Stimulated activated CD4-positive, alpha-beta T cell treated with anti-CD3 and anti-CD28 coated beads, TNF-alpha, amount 100 ng/mL, for 4 hours (primary cell): ENCODE data around the gene MRGPRD.

ENCODE experiments used
- DNase-seq, 3 experiments: peaks; one replicate each; pipeline ENCODE4 v3.0.0-alpha.2; 2020; ENCODE audit warnings: low read depth in 3 of 3

The MRGPRD gene

DNA sequence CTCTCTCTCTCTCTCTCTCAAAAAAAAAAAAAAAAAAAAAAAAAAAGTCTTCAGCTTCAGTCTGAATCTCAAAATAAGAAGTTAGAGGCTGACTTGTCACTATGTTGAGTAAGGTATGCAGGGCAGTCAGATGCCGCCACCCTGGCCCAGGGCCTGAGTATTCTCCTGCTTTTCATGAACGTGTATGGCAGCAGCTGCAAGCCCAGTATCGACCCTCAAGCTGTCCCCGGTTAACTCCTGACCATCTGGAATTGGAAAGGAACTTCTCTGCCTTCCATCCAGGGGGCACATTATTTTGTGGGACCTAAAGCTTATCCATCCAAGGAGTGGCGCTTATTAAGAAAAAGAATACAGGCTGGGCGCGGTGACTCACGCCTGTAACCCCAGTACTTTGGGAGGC, 11.4 kb downstream of the MRGPRD start:
- no peak for DNase-seq

DNA sequence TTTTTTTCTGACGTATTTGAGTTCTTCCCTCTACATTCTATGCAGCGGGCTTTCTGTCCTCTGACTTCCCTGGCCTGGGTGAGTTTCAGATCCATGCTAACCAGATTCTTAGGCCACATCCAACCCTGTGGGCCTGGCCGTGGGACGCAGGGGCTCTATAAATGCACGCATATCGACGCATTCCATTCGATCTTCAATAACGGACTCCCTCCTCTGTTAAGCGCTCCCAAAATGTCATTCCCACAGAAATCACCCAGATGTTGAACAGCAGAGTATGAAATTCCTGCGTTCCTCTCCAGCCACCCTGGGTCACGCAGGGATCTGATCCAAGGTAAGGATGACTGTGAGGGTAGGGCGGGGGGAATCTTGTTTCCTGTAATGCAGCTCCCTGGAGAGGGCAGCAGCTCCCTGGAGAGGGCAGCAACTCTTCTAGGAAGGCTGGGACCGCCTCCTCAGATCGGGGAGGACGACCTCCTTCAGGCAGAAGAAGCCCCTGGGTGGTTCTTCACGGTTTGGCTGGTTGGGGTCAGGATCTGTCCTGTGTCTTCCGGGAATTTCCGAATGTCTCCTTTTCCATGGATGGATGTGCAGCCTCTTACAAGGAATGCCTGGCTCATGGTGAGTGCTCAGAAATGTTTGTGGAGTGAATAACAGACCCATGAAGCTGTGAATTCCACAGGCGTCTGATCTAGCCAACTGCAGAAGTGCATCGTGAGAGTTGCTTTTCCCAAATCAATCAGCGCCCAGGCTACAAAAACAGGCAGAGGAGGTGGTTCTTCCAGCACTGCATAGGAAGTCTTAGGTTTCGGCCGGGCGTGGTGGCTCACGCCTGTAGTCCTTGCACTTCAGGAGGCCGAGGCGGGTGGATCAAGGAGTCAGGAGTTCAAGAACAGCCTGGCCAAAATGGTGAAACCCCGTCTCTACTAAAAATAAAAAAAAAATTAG, 12.2 kb downstream of the MRGPRD start:
- DNase-seq = no peak

DNA sequence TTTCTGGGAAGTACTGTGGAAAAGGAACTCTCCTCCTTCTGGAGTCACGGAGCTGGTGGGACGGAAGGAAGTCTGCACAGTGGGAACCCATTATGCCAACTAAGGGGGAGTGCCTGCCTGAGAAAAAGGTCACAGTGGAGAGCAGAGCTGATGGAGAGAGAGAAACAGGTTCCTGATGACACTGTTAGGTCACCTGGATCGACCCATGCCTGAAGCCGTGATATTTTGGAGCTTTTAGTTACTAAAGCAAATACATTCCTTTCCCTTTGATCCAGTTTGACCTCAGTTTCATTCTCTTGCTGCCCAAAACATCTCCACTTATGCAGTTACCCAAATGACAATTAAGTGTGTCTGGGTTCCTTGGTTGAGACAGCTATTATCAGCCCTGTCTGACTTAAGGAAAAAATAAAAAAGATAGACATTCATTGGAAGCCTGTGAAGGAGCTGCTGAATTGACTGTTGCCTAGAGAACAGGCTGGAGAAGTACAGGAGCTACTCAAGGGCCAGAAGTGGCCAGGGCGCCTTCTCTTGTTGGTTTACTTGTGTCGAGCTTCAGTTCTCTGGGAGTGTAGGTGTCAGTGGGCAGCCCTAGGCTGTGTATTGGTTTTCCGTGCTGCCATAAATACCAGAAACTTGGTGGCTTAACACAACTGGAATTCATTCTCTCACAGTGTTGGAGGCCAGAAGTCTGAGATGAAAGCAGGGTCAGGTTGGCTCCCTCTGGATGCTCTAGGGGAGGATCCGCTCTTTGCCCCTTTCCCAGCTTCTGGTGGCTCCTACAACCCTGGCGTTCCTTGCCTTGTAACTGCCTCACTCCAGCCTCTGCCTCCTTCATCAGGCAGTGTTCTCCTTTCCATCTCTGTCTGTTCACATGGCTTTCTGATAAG, 13.6 kb downstream of the MRGPRD start:
- DNase-seq = no peak

DNA sequence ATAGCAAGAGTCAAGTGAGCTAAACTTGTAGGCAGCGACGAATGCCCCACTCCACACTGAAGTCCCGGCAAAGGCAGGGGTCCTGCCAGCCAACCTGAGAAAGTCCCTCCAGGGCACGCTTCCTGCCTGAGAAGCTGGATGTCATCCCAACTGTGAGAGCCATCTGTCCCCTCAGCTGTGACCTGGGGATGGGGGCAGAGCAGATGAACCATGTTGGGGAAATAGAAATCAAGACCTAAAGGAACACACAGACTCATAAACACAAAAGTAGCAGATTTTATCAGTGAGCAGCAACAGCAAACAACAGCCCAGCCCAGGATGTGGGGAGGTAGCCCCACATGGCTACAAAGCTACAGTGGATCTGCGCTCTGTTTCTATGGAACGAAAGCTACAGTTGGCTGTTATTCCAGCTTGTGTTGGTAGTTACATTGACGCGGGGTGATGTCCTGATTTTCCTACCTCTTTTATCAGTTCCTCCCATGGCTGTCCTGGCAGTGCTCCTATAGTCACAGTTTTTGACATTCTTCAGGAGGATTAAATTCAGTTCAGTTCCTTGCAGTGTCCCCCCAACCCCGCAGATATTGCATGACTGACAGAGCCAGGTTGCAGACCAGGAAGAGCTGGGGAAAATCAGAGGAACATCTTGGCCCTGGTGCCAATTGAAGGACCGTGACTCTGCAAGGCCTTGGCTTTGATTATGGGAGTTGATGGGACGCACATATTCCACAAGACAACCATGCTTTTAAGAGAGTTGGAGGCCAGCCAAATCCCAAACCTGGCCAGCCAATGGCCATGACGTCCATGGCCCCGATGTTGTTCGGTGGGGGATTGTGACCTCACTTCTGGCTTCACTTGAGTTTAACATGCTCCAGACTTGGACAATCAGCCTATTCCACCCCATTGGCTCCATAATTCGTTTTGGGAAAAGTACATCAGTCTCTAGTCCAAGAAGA, 14.6 kb downstream of the MRGPRD start:
- no peak for DNase-seq

DNA sequence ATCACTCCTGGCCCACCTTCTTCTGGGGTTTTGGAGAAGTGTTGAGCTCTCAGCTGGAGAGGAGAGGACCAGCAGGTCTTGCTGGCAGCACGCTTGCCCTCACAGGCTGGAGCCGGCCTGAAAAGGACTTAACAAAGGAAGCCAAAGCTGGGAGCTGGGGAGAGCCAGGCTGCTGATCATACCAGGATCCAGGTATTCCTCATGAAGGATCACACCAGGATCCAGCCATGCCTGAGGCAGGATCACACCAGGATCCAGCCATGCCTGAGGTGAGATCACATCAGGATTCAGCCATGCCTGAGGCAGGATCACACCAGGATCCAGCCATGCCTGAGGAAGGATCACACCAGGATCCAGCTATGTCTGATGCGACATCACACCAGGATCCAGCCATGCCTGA, 17.0 kb downstream of the MRGPRD start:
- no peak for DNase-seq

DNA sequence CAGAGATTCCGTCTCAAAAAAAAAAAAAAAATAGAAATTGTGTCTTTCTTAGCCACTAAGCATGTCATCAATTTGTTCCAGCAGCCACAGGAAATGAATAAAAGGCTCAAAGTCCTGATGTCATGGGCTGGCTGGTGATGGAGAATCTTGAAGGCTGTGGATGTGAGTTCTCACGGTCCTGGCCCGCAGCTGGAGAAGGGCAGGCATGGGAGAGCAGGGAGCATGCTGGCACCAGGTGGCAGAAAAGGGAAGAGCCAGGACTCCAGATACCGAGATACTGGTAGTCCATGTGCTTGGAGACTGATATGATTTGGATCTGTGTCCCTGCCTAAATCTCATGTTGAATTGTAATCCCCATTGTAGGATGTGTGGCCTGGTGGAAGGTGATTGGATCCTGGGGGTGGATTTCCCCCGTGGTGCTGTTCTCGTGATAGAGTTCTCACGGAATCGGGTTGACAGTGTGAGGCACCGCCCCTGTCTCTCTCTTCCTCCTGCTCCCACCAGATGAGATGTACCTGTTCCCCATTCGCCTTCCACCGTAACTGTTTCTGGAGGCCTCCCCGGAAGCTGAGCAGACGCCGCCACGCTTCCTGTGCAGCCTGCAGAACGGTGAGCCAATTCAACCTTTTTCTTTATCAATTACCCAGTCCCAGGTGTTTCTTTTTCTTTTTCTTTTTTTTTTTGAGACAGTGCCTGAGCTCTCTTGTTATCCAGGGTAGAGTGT, 18.1 kb downstream of the MRGPRD start:
- no peak for DNase-seq

DNA sequence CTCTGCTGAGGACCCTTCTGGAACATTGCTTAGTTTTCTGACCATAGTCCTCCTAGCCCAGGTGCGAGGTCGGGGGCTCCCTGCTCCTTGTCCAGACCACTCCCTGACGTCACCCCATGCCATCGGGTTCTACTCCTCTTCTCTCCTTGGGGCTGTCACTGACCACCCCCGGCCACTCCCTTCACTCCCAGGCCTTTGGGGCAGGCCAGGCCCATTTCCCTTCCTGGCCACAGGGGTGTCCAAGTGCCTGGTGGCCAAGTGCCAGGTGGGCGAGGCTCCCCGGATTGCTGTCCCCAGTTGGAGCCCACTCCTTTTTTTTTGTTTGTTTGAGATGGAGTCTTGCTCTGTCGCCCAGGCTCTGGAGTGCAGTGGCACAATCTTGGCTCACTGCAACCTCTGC, 19.5 kb downstream of the MRGPRD start:
- DNase-seq = no peak

DNA sequence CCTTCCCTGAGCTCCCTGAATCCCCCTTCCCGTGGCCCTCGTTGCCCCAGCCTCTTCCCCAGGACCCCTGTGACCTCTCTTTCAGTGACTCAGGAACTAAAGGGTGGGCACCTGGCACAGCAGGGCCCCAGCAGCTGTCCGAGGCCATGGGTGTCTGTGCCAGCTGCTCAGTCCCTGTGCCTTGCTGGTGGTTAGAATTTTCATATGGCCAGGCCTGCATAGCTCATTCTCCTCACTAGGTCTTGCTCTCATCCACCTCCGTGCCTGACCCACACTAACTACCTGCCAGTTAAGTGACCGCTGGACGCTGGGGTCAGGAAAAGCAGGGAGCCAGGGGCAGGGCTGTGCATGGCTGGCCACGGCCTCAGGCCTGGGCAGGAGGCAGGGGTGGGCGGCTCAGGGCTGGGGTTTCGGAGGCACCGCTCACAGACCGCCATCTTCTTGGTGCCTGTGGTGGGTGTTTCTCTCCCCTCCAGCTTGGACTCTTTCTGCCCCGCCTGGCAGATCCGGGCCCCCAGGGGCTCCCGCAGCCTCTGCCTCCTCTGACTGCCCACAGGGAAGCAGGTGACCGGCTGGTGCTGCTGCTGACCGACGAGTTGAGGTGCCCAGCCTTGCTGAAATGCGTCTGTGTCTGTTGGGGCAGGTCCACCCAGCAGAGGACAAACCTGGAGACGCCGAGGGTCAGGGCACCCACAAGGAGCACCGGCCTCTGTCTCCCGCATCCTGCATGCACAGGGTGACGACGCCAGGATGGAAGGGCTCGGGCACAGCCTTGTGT, 20.3 kb downstream of the MRGPRD start:
- DNase-seq = no peak

DNA sequence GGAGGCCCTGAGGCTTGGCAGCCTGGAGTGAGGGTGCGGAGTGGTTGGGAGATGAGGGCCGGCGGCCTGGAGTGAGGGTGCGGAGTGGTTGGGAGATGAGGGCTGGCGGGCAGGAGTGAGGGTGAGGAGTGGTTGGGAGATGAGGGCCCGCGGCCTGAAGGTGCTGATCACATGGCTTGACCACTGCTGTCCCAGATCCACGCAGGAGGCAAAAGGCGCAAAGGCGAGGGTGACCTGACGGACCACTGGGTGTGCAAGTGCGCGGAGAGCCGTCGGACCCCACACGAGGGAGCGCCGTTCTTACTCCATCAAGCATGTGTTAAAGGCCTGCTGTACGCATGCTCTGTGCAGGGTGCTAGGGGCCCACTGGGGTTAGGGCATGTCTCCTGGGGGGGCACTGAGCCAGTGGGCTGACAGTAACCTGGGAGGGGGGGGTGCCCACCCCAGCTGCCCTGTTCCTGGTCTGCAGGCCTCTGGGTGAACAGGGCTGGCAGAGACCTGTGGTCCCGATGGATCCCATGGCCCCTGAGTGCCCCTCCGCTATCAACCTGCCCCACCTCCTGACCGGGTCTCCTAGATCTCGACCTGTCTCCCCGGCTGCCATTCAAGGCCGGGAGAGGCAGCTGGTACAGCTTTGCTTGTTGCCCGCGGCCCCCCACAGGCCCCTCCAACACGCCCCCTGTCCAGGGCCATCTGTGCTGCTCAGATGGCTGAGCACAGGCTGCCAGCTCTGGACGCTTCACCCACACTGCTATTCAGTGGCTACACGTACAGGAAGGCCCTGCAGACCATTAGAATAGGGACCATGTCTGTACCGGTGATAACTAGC, 21.1 kb downstream of the MRGPRD start:
- no peak for DNase-seq

DNA sequence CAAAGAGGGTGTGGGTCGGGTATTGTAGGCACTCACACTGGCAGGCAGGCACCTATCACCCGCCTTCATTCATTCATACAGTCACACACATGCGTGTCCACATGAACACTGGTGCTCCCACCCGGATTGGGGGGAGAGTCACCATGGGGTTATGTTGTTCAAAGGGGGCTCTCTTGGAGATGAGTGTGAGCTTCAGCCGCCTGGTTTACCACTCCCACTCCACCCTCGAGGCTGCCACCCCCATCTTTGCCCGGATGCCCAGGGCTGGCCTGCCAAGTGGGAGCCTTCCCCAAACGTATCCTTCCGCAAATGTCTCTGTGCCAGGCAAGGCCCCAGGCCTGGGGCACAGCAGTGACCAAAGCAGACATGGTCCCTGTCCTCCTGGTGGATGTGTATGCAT, 22.6 kb downstream of the MRGPRD start:
- no peak for DNase-seq

DNA sequence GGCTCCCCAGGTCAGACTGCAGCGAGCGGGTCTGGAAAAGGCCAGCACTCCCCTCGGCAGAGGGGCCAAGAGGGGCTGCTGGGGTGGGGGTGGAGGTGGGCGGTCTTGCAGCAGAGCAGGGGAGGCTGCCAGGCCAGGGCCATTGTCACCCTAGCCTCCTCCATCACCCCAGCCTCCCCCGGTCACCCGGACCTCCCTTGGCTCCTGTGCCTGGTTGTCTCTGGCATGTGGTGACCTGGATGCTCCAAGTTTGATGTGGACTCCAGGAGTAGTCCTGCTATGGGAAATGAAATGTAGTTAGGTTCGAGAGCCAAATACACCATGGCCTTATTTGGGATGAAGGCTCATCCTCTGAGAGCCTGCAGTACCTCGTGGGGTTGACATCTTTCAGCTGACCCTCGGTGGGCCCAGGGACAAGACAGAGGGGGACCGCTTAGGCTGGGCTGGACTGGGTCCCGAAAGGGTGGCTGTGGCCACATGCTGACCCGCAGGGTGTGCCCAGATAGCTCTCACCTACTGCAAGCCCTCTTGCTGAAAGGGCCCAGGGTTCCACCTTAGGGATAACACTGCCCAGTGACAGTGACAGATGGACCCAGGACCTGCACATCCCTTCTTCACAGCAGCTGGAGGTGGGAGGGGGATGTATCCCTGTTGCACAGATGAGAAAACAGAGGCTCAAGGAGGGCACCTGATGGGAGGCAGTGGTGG, 24.1 kb downstream of the MRGPRD start:
- no peak for DNase-seq

DNA sequence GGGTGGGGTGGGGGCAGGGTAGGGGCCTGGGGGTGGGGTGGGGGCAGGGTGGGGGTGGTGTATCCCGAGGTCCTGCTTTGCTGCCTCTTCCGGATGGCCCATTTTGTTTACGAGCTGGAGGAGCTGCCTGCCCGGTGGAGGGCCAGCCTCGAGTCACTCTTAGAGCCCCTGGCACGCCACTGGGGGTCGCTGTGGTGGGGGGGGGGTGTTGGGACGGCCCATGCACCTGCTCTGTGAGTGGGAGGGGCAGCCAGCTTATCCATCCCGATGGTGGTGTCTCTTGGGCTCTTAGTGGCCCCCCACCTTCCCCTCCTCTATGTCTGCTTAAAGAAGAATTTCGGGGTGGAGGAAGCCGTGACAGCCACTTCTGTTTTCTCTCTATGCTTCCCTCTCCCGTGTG, 24.6 kb downstream of the MRGPRD start:
- DNase-seq = no peak

DNA sequence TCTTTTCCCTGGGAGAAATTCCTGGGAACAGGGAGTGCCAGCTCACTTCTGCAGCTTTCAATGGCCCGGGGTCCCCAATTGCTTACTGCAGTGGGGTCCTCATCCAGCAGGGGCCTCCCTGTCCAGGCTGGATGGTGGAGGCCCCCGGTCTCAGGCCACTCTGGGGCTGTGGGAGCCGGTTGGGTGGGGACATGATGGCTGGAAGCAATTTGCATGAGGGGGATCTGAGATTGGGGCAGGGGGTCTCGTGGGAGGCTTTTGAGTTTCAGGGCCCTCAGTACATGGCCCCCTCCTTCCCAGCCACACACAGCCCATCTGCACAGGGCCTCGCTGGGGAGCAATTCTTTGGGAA, 25.2 kb downstream of the MRGPRD start:
- no peak for DNase-seq

DNA sequence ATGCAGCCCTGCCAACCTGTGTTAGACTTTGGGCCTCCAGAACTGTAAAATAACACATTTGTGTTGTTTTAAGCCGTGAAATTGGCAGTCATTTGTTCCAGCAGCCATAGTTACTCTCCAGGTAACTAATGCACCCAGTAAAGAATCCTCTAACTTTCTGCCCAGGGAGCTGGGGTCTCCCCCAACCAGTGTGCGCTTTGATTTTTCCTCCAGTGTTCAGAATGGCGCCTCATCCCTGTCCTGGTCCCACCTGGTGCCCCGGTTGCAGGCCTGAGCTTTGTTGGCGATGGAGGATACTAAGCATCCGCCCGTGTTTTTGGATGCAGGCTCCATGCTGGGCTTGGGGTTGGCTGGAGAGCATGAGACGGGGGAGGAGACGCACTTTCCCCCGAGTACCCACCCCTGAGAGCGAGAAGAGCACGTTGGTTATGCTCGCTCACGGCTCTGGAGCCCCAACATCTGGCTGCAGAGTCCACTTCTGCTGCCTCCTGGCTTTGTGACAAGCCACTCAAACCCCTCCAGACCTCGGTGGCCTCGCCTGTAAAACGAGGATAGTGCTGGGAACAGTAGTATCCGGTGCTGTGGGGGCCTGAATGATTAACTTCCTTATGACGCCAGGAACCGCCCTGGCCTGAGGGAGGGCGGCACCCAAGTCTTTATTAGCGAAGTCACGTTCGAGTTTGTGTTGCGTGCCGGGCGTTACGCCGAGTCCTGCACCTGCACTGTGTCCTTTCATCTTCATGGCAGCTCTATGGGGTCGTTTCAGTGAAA, 25.8 kb downstream of the MRGPRD start:
- no peak for DNase-seq

DNA sequence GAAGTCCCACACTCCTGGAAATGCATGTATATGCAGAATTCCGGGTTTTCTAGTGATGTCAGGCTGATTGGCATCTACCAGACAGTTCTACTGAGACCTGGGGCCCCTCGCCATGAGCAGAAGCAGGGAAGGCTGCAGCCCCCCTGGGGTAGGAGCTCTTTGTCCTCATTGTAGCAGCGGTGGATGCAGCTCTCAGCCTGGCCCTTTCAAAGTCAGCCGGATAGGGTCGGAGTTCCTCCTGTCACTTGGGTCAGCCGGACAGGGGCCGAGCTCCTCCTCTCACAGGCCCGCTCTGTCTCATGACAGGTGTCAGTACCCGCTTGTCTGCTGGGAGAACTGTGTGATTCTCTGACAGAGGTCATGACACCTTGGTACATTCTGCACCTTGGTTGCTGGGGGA, 30.0 kb downstream of the MRGPRD start:
- DNase-seq = no peak

DNA sequence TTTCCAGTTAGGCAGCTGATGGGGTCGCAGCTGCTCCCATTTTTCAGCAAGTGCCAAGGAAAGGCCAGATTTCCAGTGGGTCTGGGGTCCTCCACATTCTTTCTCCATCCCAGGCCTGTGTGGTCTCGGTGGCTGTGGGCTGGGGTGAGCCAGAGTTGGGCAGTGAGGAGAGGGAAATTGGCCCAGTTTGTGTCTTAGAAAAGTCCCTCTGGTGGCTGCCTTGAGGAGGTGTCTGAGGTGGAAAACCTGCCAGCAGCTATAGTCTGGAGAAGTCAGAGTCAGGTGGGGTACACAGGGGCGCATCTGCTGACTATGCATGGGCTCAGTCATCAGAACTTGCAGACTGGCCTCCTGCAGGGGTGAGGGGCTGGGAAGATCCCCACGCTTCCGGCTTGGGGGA, 30.5 kb downstream of the MRGPRD start:
- DNase-seq = no peak

DNA sequence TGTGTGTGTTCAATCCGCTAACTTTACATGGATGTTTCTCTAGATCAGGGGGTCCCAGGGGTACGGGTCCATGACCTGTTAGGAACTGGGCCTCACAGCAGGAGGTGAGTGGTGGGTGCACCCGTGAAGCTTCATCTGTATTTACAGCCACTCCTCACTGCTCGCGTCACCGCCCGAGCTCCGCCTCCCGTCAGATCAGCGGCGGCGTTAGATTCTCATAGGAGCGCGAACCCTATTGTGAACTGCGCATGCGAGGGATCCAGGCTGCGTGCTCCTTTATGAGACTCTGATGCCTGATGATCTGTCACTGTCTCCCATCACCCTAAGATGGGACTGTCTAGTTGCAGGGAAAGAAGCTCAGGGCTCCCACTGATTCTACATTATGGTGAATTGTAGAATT, 31.9 kb downstream of the MRGPRD start:
- DNase-seq = no peak

DNA sequence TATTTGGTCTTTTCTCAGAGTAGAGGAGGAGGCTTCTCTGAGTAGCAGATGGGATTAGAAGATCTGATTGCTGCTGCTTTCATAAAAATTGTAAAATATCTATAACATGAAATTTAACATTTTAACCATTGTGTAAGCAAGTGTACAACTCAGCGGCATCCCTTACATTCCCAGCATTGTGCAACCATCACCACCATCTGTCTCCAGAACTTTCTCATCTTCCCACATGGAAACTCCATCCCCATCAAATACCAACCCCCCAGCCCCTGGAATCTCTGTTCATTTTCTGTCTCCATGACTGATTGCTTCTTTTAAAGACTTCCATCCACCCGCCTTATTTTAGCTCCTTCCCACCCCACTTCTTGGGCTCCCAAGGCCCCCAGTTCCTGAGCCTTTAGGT, 32.3 kb downstream of the MRGPRD start:
- no peak for DNase-seq
